Eye (tissue), 1 donor: ENCODE results near the gene ZNF267.
"Not testable (repeated sequence)": the region's sequence is repeated elsewhere in the genome, so short reads cannot be mapped to it uniquely, and the experiment has no call there.

Experiments
- DNase-seq: peaks from one replicate; pipeline ENCODE4 v3.0.0-alpha.2; 2015

ZNF267 gene

GRCh38 chr16:31880322-31880979 is 6.8 kb downstream of the ZNF267 start:
- DNase-seq: no peak

GRCh38 chr16:31886227-31886626 is 12.6 kb downstream of the ZNF267 start:
- DNase-seq: no peak

GRCh38 chr16:31888735-31889134 is 15.1 kb downstream of the ZNF267 start:
- no peak for DNase-seq

- DNase-seq: not testable (repeated sequence)
Observed at GRCh38 chr16:31892111-31892510, 18.5 kb downstream of the ZNF267 start.

- no peak for DNase-seq
Observed at GRCh38 chr16:31893824-31894223, 20.2 kb downstream of the ZNF267 start.

- no peak for DNase-seq
Observed at GRCh38 chr16:31897283-31897682, 23.7 kb downstream of the ZNF267 start.

- DNase-seq: no peak
Observed at GRCh38 chr16:31899505-31899904, 25.9 kb downstream of the ZNF267 start.

GRCh38 chr16:31904571-31904970 is 31.0 kb downstream of the ZNF267 start:
- DNase-seq: not testable (repeated sequence)

GRCh38 chr16:31913668-31914067 is 40.1 kb downstream of the ZNF267 start:
- no peak for DNase-seq

- DNase-seq: no peak
Observed at GRCh38 chr16:31916056-31916488, 42.5 kb downstream of the ZNF267 start.

- DNase-seq: no peak
Observed at GRCh38 chr16:31920373-31920772, 46.8 kb downstream of the ZNF267 start.

GRCh38 chr16:31951806-31952205 is 78.2 kb downstream of the ZNF267 start:
- DNase-seq: not testable (repeated sequence)

- not testable (repeated sequence) for DNase-seq
Observed at GRCh38 chr16:31952206-31952605, 78.6 kb downstream of the ZNF267 start.

- DNase-seq: not testable (repeated sequence)
Observed at GRCh38 chr16:31956221-31956620, 82.6 kb downstream of the ZNF267 start.

- DNase-seq: not testable (repeated sequence)
Observed at GRCh38 chr16:31960186-31960910, 86.7 kb downstream of the ZNF267 start.
